OCI-LY7 (cell line): Measurements from ENCODE around the gene IL1RL2. TPM values are rescaled to one million over a fixed set of nuclear protein-coding genes. Genes with fewer than 3 reads are reported as not detected.

ENCODE experiments used
- BruUV-seq: library from RNA; stranded (reverse); fragments of 400-500 nt; replicated peaks from 2 replicates; lab custom pipeline; 2021; lab: Mats Ljungman, UMichigan
- CTCF ChIA-PET: fragments of 300-600 bp; sonication (Branson Sonifier 250); formaldehyde crosslinking; loops from one replicate; lab custom pipeline; 2022; ENCODE audit warnings: antibody characterized with exemption; ENCODE audit not compliant: unreplicated experiment; lab: Charles Lee
- POLR2A ChIA-PET: fragments of 300-600 bp; sonication (Branson Sonifier 250); formaldehyde crosslinking; loops from one replicate; lab custom pipeline; 2022; ENCODE audit warnings: antibody characterized with exemption; lab: Charles Lee
- DNase-seq: peaks from one replicate; pipeline ENCODE4 v3.0.0-alpha.2; 2015; ENCODE audit warnings: low spot score
- H2AFZ ChIP-seq: fragments of 200-600 bp; sonication (generic), shearing (Covaris generic); 2 replicates; pipeline ENCODE4 v1.6.1; 2014; ENCODE audit warnings: mild to moderate bottlenecking, antibody characterized with exemption, low read length, moderate library complexity
- H3K27ac ChIP-seq: fragments of 200-600 bp; sonication (generic); 2 replicates; pipeline ENCODE4 v1.5.1; 2014; ENCODE audit warnings: mixed run types, low read depth, mild to moderate bottlenecking, moderate library complexity, low read length, inconsistent platforms; ENCODE audit not compliant: poor library complexity, severe bottlenecking
- H3K36me3 ChIP-seq: fragments of 200-600 bp; sonication (generic); 2 replicates; pipeline ENCODE4 v1.6.1; 2014; ENCODE audit warnings: mild to moderate bottlenecking, antibody characterized with exemption, low read length, moderate library complexity, mixed read lengths; ENCODE audit not compliant: insufficient read depth
- H3K4me1 ChIP-seq: fragments of 200-600 bp; sonication (generic); 2 replicates; pipeline ENCODE4 v1.5.1; 2014; ENCODE audit warnings: mild to moderate bottlenecking, low read length; ENCODE audit not compliant: insufficient read depth, poor library complexity, severe bottlenecking
- H3K4me2 ChIP-seq: fragments of 200-600 bp; sonication (generic); 2 replicates; pipeline ENCODE4 v1.6.1; 2014; ENCODE audit warnings: mild to moderate bottlenecking, low read length
- H3K4me3 ChIP-seq: fragments of 200-600 bp; sonication (generic); 2 replicates; pipeline ENCODE4 v1.5.1; 2014; ENCODE audit warnings: mild to moderate bottlenecking, low read depth, low read length; ENCODE audit not compliant: poor library complexity, severe bottlenecking
- H3K79me2 ChIP-seq: fragments of 200-600 bp; sonication (generic); 2 replicates; pipeline ENCODE4 v1.6.1; 2016; ENCODE audit warnings: low read depth, mild to moderate bottlenecking, low read length, moderate library complexity, mixed read lengths; ENCODE audit not compliant: insufficient read depth
- H3K9me2 ChIP-seq: fragments of 200-600 bp; sonication (generic); 2 replicates; pipeline ENCODE4 v1.6.1; 2016; ENCODE audit warnings: mild to moderate bottlenecking, low read length, mixed read lengths; ENCODE audit not compliant: insufficient read depth
- H3K9me3 ChIP-seq: fragments of 200-600 bp; sonication (generic); 2 replicates; pipeline ENCODE4 v1.6.1; 2014; ENCODE audit warnings: mild to moderate bottlenecking, mixed run types, low read length, mixed read lengths
- H4K20me1 ChIP-seq: fragments of 200-600 bp; sonication (generic); 2 replicates; pipeline ENCODE4 v1.6.1; 2014; ENCODE audit warnings: mild to moderate bottlenecking, antibody characterized with exemption, low read length, moderate library complexity, mixed read lengths; ENCODE audit not compliant: insufficient read depth
- CTCF ChIP-seq: fragments of 200-600 bp; sonication (generic); conservative IDR thresholded peaks from 2 replicates; pipeline ENCODE4 v1.5.1; 2014; ENCODE audit warnings: mild to moderate bottlenecking, antibody characterized with exemption, low read length, moderate library complexity, mixed read lengths
- EZH2phosphoT487 ChIP-seq: fragments of 200-600 bp; sonication (generic); IDR thresholded peaks from 2 replicates; pipeline ENCODE4 v1.6.1; 2018; ENCODE audit warnings: low read depth, borderline replicate concordance, mild to moderate bottlenecking, mixed run types, antibody characterized with exemption, low read length, moderate library complexity, mixed read lengths
- intact Hi-C: fragments of 100-400 bp; cut with micrococcal nuclease; formaldehyde crosslinking; loops from one replicate; pipeline ENCODE4 v1.10.0; 2022; ENCODE audit not compliant: unreplicated experiment
- total RNA-seq, 2 experiments: library from RNA; depleted of rRNA in 1 of 2; stranded (reverse); fragments of >200 nt in 1 of 2; shearing (Covaris generic) in 1 of 2; gene quantifications; 2 replicates each; pipeline ENCODE4 v1.2.3, GENCODE V29; 2014 to 2022

IL1RL2 gene
- total RNA-seq, 2 experiments from 2014 or later = not detected

DNA sequence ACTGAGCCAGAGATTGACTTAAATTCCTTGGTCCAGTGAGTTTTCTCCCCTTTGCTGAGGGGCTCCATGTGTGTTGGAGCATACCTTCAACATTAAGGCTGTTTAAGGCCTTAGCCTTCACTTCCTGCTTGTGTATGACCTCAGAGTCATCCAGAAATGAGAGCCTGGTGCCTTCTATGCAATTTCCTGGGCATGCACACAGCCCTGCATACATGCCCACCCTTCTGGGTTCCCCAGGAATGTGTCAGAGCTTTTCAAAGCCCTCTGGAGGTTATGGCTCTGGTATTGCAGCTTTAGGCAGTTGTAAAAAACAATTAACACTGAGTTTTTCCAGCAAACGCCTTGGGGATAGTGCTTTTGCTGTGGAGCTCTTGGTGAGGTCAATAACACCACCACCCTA, 27.5 kb upstream of the IL1RL2 start:
- H3K4me2 ChIP-seq = no peak overlapping the region
- DNase-seq = no peak
- no peaks in the 10 kb centered on the region for H3K9me3 ChIP-seq
- intact Hi-C loops = no loop called here
- CTCF ChIA-PET = no interaction called here
- no peaks in the 10 kb centered on the region for H3K4me1 ChIP-seq
- no peak overlapping the region for H3K27ac ChIP-seq
- BruUV-seq = no TSS peak
- TF ChIP-seq CTCF = no peak
- TF ChIP-seq EZH2phosphoT487 = no peak
- H3K36me3 ChIP-seq = no peaks in the 10 kb centered on the region
- H4K20me1 ChIP-seq = no peaks in the 10 kb centered on the region
- H3K4me3 ChIP-seq = no peak overlapping the region
- H3K9me2 ChIP-seq = no peaks in the 10 kb centered on the region
- H3K79me2 ChIP-seq = no peaks in the 10 kb centered on the region
- H2AFZ ChIP-seq = no peak overlapping the region
- POLR2A ChIA-PET = no interaction called here

GRCh38 chr2:102166189-102166845, 20.5 kb upstream of the IL1RL2 start:
- H3K4me3 ChIP-seq = no peak overlapping the region
- H3K36me3 ChIP-seq = no peaks in the 10 kb centered on the region
- ChIA-PET POLR2A (interaction anchor here (1.1 kb wide), 1 partner anchor 14 kb away, joined by 3 read pairs; no protein-coding TSS in a partner anchor), CTCF (interaction anchor here (0.9 kb wide), 1 partner anchor 74 kb away, joined by 4 read pairs; no protein-coding TSS in a partner anchor)
- no peaks in the 10 kb centered on the region for H3K9me3 ChIP-seq
- no peaks in the 10 kb centered on the region for H3K79me2 ChIP-seq
- no peaks in the 10 kb centered on the region for H3K4me1 ChIP-seq
- no peaks in the 10 kb centered on the region for H4K20me1 ChIP-seq
- no TSS peak for BruUV-seq
- intact Hi-C loops = no loop called here
- H2AFZ ChIP-seq = no peak overlapping the region
- no peak for DNase-seq
- H3K9me2 ChIP-seq = no peaks in the 10 kb centered on the region
- H3K27ac ChIP-seq = no peak overlapping the region
- no peak for TF ChIP-seq CTCF
- no peak for TF ChIP-seq EZH2phosphoT487
- no peak overlapping the region for H3K4me2 ChIP-seq

- no TSS peak for BruUV-seq
- Histone ChIP-seq H4K20me1 (no peaks in the 10 kb centered on the region), H3K9me2 (no peaks in the 10 kb centered on the region), H3K9me3 (no peaks in the 10 kb centered on the region), H3K4me2 (no peak overlapping the region), H2AFZ (no peak overlapping the region), H3K27ac (no peak overlapping the region), H3K4me3 (no peak overlapping the region), H3K4me1 (no peaks in the 10 kb centered on the region), H3K79me2 (no peaks in the 10 kb centered on the region), H3K36me3 (no peaks in the 10 kb centered on the region)
- POLR2A ChIA-PET = no interaction called here
- no peak for TF ChIP-seq CTCF
- TF ChIP-seq EZH2phosphoT487 = no peak
- no peak for DNase-seq
- CTCF ChIA-PET = no interaction called here
- intact Hi-C loops = no loop called here
Measured at GRCh38 chr2:102168026-102168771, 18.6 kb upstream of the IL1RL2 start.
